ENCODE measurements around the gene ITK. TPM values are rescaled to one million over a fixed set of nuclear protein-coding genes. Genes with fewer than 3 reads are reported as not detected.
"Not testable (repeated sequence)": the region's sequence is repeated elsewhere in the genome, so short reads cannot be mapped to it uniquely, and the experiment has no call there.

The ITK gene
- polyA plus RNA-seq, 3 donors = 0.28 to 0.52 (median 0.40) TPM

DNA sequence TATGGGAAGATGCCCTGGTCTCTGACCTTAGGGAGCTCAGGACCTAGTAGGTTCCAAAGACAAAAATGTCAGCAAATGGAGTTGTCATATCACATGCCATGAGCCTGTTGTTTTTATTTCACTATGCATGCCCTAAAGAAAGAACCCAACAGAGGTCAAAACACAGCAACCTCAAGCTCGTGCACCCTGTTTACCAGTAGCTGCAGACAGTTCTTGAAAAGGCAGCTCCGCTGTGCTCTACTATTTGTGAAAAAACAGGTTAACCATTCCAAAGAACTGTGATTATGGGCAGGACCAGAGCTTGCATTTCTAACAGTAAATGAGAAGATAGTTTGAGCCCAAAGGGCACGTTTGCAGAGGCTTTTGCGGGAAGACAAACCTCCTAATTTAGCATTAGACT, 22.8 kb downstream of the ITK start:
- no peak for DNase-seq (ENCODE audit: low read depth in 3 of 3, low spot score in 2 of 3)

DNA sequence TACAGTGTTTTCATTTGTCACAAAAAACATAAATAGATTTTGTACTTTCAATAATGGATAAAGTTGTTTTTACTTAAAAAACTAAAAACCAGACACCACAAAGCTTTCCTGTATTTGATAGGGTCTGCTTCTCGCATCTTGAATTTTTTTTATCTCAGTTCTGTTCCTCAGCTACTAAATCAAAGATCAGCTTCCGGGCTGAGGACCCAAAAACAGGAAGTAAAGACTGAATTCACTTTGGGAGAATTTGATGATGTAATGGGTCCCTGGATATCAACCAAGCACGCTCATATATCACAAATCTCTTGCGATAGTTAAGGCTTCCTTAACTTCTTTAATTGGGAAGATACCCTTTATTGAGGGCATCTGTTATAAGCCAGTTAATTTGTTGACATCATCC, 24.1 kb downstream of the ITK start:
- DNase-seq (ENCODE audit: low read depth in 3 of 3, low spot score in 2 of 3) = no peak

DNA sequence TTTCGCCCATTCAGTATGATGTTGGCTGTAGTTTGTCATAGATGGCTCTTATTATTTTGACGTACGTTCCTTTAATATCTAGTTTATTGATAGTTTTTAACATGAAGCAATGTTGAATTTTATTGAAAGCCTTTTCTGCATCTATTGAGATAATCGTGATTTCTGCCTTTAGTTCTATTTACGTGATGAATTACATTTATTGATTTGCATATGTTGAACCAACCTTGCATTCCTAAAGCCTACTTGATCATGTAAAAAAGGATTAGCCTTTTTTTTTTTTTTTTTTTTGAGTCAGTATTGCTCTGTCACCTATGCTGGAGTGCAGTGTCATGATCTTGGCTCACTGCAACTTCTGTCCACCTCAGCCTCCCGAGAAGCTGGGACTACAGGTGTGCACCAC, 25.1 kb downstream of the ITK start:
- no peak for DNase-seq (ENCODE audit: low read depth in 3 of 3, low spot score in 2 of 3)

DNA sequence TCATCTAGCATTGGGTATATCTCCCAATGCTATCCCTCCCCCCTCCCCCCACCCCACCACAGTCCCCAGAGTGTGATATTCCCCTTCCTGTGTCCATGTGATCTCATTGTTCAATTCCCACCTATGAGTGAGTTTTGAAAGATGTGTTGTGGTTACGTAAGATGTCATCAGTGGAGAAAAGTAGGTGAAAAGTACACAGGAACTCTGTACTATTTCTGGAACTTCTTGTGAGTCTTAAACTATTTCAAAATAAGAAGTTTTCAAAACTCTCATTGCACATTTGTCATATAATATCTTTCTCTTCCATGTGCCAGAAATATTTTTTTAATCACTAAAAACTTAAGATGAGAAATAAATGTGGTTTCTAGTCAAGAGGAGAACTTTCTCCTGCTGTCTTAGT, 30.0 kb downstream of the ITK start:
- not testable (repeated sequence) for DNase-seq (ENCODE audit: low read depth in 3 of 3, low spot score in 2 of 3)

DNA sequence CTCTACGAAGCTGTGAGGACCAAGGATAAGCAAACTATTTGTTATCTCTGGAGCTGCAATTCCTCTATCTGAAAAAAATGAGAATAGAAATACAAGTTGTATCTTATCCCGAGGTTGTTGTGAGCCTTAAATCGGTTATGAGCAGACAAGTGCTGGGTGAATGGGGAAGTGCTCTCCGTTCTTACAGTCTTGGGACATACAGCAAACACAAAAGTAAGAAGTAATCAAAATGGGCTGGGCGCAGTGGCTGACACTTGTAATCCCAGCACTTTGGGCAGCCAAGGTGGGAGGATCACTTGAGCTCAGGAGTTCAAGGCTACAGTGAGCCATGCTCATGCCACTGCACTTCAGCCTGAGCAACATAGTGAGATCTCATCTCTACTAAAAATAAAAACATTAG, 31.7 kb downstream of the ITK start:
- no peak for DNase-seq (ENCODE audit: low read depth in 3 of 3, low spot score in 2 of 3)

DNA sequence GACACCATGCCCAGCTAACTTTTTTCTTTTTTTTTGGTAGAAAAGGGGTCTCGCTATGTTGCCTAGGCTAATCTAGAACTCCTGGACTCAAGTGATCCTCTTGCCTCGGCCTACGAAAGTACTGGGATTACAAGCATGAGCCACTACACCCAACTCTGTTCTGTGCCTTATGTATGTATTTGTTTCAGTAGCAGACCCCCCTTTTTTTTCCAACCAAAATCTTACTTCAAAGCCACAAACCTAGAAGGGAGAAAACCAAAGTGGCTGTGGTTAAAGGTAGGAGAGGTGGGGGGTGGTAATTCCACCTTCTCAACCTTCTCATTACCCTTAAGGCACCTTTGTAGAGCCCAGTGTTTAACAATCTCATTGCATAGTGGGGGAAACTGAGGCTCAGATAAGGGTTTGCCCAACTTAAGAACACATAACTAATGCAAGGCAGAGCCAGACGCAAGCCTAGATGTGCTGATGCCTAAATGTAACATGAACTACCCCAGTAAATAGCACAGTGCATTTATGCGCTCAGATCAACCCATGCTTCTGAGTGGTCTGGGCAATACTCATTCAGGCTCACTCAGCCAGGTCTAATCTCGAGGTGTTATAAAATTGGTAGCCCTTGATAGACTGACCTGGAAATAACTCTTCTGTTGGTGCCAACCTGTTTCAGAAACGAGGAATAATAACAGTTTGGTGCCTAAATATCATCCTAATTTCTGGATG, 33.0 kb downstream of the ITK start:
- no peak for DNase-seq (ENCODE audit: low read depth in 3 of 3, low spot score in 2 of 3)

DNA sequence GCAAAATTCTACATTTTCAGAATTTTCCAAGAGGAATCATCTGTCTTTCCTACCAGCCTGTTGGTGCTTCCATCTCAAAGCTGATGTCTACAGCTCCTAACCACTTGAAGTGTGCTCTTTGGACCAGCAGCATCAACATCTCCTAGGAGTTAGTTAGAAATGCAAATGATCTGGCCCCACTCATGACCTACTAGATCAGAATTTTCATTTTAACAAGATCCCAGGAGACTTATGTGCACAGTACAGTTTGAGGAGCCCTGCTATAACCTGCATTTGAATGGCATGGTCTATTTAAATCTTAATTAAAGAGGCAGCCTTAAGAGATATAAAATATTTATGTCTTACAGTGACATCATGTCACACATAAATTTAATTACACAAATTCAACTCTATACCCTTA, 33.8 kb downstream of the ITK start:
- DNase-seq (ENCODE audit: low read depth in 3 of 3, low spot score in 2 of 3) = no peak

DNA sequence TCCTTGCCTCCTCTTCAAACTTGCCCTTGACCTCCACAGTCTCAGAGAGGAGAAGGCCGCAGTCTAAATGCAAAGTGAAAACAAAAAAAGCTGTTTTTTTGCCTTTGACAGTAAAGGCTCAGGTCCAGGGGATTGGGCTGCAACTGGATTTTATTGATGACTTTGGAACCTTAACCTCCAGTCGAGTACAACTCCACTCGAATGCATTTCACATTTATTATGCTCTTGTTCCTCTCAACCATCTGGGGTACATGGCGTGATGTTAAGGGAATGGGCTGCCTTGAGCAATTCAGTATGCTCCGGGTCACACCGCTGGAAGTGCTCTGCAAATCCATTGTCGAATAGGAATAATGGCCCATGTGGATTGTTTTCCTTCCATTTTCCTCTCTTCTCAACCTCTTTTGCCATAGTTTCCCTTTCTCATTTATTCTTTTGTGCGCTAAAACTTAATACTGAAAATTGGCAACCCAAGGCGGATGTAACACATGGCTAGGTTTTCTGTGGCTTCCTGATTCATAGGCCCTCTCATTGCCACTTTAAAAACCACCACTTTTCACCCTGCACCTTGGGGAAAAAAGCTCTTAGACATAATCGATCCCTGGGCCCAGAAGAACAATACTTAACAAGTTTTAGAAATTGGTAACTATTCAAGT, 34.3 kb downstream of the ITK start:
- DNase-seq (ENCODE audit: low read depth in 3 of 3, low spot score in 2 of 3) = no peak

DNA sequence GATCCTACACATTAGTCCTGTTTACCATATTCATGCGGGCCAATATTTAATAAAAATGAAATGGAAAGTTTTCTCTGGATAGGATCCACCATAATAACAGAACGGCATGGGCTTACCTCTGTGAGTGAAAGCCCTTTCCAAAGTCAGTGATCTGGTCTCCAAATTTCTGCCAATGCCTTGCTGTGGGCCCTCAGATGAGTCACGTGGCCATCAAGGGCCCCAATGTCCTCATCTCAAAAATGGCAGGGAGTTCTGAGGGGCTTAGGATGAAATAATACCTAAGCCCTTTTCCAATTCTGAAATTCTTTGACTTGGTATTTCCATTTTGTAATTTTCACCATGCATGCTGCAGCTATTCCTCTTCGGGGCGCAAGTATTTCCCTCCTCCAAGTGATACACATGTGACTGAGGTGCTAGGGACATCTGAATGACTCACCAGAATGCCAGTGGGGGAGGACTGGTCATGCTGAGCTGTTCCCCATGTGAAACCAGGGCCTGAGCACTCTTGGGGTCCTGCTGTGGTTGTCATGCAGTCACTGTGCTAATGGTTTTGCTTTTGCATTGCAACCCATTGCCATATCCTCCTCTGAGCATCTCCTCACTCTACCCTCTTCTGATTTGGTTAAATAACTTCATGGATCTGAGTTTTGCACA, 35.0 kb downstream of the ITK start:
- no peak for DNase-seq (ENCODE audit: low read depth in 3 of 3, low spot score in 2 of 3)

DNA sequence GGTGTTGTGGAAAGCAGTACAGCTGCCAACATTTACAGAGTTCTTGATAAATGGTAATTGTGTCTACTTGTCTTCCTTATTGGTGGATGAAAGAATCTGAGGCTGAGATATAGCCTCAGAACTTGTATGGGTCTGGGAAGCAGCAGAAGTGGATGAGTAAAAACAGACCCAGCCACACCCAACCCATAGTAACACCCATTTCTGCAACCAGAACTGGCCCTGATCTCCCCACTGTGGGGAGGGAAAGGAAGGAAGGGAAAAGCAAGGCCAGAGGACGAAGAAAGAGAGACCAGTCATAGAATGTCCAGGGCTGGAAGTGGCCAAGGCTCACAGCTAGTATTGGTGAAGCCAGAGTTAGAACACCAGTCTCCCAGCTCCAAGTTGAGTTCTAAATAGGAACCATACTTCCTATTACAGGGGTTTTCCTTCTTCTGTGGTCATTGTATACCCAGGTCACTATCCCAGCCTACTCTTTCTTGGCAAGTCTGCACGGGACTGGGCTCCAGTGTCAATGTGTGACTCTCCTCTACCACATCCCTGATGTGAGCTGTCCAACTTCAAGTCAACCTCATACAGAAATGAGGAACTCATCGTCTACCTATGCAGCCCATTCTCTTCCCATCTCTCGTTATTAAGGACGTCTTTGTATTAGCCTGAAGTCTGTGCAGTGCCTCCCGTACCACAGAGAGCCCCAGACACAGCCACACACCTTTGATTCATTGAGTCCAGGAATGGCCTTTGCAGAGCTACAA, 35.9 kb downstream of the ITK start:
- DNase-seq (ENCODE audit: low read depth in 3 of 3, low spot score in 2 of 3) = no peak

DNA sequence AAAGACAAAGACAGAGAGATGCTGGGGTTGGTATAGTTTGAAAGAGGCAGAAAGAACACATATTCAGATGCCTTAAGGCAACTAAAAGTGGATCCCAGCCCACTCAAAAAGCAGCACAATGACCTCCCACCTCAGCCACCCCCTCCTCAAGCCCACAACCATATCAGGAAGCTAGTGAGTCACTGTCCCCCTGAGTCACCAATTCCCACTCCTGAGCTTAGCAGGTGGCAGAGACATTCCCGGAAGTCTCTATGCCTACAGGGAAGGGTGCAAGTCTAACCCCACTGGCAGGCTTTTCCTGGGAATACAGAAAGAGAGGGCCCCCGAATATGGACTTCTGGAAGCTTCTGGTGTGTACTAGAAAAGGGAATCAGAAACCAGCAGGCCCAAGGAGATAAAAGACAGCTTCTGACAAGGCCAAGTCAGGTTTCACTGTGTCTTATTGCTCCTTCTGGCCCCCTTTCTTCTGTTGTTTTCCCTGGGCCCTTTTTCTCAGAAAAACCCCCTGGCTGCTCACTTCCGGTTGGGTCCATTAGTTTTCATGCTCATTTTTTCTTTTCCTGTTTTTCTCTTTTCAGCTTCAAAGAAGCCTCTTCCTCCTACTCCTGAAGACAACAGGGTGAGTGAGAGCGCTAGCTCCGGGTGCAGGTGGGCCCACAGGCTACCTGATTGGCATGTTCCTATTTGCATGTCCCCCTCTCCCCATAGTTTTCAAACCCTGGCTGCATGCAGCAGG, 36.8 kb downstream of the ITK start:
- DNase-seq (ENCODE audit: low read depth in 3 of 3, low spot score in 2 of 3) = no peak

DNA sequence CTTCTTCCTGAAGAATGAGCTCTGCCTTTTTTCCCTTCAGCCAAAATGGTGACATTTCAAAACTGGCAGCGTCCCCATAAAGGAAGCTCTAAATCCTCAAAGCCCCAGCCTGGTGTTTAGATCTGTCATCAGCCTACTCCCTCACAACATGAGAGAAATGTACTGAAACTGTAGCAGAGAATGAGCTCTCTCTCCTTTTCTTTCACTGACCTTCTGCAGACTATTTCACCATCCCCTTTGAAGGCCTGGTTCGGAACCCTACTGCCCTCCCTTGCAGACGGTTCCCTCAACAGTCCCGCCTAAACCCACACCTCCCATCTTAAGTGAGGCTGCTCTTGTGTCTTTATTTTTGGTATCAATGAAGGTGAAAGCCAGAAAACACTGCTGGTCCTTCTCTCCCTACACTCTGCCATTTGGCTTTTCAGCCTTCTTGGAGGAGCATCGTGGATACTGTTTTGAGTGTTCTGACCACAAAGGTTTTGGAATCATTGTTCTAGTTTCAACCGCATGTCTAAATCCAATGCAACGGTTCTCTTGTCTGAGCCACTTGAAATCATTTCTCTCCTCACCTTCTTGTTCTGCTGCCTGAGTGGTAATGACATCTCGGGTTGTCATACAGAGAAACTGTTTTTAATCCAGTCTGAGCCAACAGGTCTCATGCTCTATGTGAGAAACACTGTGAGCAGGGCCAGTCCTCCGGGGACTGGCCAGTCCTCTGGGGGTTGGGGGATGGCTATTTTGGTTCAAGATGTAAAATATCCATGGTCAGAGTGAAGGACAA, 39.0 kb downstream of the ITK start:
- DNase-seq (ENCODE audit: low read depth in 3 of 3, low spot score in 2 of 3) = no peak

DNA sequence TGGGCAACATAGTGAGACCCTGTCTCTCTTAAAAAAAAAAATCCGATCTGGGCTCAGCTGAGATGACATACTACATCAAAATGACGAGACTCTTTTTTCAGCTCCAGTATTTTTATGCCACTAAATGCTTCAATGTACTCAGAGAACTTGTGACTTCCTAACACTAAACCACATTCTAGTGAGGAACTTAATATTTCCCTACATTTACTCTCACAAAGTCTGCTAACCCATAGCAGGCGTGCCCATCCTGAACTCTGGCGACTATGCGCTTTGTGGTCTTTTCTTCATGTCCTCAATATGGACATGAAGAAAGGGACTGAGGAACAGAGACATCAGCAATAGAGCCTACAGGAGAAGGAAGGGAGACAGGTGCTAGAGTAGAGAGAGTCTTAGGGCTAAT, 41.3 kb downstream of the ITK start:
- DNase-seq (ENCODE audit: low read depth in 3 of 3, low spot score in 2 of 3) = no peak

DNA sequence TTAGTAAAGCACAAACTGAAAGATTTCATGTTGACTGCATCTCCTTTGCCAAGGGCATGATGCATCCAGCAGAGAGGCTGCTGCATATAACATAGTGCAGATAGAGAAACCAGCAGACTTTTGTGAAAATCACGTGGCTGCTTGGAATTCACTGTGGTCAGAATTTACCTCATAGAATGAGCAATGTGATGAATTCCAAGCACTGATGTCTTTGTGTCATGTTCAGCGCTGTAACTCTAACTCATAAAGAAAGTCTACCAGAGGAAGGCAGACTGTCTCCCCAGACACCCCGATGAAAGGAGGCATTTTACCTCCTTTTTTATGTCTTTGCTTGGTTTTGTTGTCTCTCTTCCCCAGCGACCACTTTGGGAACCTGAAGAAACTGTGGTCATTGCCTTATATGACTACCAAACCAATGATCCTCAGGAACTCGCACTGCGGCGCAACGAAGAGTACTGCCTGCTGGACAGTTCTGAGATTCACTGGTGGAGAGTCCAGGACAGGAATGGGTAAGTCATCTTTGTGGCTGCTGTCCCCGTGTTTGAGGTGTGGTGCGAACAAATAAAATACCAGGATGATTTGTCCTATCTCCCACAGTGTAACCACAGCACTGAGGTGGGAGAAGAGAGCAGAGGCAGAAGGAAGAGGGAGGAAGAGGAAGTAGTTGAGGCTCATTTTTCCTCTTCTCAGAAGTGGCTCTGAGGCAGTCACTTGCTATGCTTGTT, 42.0 kb downstream of the ITK start:
- DNase-seq (ENCODE audit: low read depth in 3 of 3, low spot score in 2 of 3) = no peak

DNA sequence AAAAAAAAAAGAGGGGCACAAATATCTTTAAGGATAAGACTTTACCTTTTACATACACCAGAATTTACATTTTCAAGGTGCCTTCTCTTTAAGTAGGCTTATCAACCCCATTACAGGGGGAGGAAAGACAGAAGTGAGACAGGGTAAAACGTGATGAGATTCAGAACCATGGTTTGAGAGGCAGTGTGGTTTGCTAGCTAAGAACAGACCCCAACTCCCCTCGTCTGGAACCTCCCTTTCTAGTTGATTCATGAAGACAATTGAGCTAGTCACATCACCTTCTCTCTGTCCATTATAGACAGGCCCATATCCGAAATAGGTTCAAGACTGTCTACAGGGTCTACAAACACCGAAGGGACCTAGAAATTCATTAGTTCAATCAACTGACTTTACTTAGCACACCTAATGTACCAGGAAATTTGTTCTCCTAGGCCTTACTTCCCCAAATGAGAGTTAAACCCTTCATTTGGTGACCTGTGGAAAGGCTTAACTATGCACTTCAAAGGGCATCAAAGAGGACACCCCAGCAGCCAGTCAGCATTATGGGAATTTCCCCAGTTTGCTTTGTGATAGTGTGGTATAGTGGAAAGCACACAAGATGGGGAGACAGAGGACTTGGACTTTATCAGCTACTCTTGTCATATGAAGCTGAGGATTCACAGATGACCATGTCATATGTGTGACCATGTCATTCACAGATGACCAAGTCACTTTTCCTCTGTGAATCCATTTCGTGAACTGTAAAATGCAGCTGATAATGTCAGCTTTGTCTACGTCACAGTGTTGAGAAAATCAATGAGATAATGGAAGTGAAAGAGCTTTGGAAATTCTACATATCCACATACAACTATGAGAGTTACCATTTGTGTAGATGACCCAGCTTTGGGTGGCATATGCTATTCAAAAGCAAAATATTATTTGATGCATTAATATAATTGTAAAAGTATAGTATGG, 45.1 kb downstream of the ITK start:
- no peak for DNase-seq (ENCODE audit: low read depth in 3 of 3, low spot score in 2 of 3)

DNA sequence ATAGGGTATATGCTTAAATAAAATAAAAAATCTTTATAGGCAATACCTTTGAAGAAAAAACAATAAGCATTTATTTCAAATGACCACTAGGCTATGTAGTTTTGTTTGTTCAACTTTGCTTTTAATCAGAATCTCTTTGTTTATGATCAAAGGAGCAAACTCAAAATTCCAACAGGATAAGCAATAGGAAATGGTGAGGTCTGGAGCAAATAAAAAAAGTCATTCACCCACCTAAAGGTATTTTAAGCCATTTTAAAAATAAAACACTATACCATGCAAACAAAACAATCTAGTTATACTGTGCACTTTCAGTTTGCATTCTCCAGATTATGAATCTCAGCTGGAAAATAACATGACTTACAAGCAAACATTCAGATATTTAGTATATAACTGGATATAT, 50.0 kb downstream of the ITK start:
- no peak for DNase-seq (ENCODE audit: low read depth in 3 of 3, low spot score in 2 of 3)

DNA sequence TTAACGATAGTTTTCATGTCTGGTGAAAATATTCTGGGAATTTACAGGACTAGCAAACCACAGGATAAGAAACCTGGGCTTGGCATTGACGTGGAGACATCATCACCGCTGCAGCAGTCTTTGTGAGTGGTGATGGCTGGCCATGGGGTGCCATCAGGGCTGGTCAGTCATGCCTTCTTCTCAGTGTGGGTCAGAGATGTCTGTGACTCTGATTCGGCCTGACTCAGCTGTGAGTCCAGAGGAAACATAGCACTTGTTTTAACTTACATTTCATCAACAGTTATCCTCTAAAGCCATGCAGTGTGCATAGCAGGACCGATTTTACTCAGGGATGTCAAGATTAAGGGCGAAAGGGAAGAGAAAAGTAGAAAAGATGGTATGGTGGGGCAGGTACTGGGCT, 52.1 kb downstream of the ITK start:
- DNase-seq (ENCODE audit: low read depth in 3 of 3, low spot score in 2 of 3) = no peak

DNA sequence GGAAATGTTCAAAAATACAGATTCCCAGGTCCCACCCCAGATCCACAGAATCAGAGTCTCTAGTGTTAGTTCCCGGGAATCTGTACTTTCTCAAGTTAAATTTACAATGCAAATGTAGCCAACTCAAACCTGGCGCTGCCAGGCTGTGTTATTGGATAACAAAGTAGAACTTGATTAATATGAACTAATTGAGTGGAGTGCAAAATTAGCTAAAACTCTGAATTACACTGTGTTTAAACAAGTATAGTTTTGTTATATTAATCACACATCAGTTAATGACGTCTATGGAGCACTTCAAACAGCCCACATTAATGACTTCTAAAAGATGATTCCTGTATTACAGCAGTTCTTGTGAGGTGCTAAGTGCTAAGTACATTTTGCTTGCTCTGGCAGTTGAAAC, 52.9 kb downstream of the ITK start:
- DNase-seq (ENCODE audit: low read depth in 3 of 3, low spot score in 2 of 3) = no peak
